ENCODE data around the gene KIN. TPM values are rescaled to one million over a fixed set of nuclear protein-coding genes. Genes with fewer than 3 reads are reported as not detected.
A peak's percentile ranks its signal among the peaks of the same experiment; 100 is the strongest.

Gene KIN
- polyA plus RNA-seq, 3 donors = 3.0 to 4.6 (median 3.1) TPM

DNA sequence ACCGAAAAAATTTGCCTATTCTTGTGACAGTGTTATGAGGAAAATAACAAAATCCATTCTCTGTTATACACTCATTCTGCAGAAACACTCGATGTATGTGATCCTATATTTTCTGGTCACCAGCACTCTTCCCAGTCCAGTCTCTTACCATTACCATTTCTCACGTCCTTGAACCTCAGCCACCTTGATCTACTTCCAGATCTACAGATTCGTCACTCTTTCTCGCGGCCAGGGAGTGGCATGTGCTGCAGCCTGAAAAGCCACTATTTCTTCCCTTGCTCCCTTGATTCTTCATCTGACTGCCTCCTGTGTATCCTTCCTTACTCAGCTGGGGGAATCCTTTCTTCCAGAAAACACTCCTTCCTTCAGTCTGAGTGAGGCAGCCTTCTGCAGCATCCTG, 16.4 kb upstream of the KIN start:
- Histone ChIP-seq H3K79me2 (ENCODE audit: insufficient read depth, low read length) (no peaks in the 10 kb centered on the region), H3K27ac (ENCODE audit: low read depth in 1 of 2, low read length in 2 of 2) (no peak overlapping the region), H3K9me3 (replicated peaks in 1 of 2; ENCODE audit: control insufficient read depth in 1 of 2, insufficient read depth in 1 of 2, low read length in 2 of 2) (no peaks in the 10 kb centered on the region), H3K4me2 (replicated peaks; ENCODE audit: extremely low read depth, low read length, poor library complexity, severe bottlenecking) (no peak overlapping the region), H3K36me3 (replicated peaks in 1 of 2; ENCODE audit: control insufficient read depth in 1 of 2, insufficient read depth in 2 of 2, low read length in 2 of 2) (peaks cover 84 to 95% of the 10 kb centered on the region in 2 donors), H4K20me1 (ENCODE audit: insufficient read depth, low read length) (peaks cover 10% of the 10 kb centered on the region), H3K9ac (ENCODE audit: insufficient read depth, low read length, poor library complexity, severe bottlenecking) (no peak overlapping the region), H3K4me3 (replicated peaks in 1 of 3; ENCODE audit: low read depth in 2 of 3, low read length in 3 of 3) (no peak overlapping the region), H2AFZ (ENCODE audit: insufficient read depth, low read depth, low read length, poor library complexity, severe bottlenecking) (no peak overlapping the region), H3K27me3 (ENCODE audit: control insufficient read depth in 2 of 2, insufficient read depth in 2 of 2, low read length in 2 of 2) (no peaks in the 10 kb centered on the region), H3K4me1 (ENCODE audit: control insufficient read depth in 1 of 2, insufficient read depth in 2 of 2, low read length in 2 of 2) (no peaks in the 10 kb centered on the region)
- H3K4me1 Mint-ChIP-seq = no peaks in the 10 kb centered on the region
- H3K27ac Mint-ChIP-seq = peak overlapping the region in 1 of 7 donors; percentile 22
- TF ChIP-seq, protein P1, sequence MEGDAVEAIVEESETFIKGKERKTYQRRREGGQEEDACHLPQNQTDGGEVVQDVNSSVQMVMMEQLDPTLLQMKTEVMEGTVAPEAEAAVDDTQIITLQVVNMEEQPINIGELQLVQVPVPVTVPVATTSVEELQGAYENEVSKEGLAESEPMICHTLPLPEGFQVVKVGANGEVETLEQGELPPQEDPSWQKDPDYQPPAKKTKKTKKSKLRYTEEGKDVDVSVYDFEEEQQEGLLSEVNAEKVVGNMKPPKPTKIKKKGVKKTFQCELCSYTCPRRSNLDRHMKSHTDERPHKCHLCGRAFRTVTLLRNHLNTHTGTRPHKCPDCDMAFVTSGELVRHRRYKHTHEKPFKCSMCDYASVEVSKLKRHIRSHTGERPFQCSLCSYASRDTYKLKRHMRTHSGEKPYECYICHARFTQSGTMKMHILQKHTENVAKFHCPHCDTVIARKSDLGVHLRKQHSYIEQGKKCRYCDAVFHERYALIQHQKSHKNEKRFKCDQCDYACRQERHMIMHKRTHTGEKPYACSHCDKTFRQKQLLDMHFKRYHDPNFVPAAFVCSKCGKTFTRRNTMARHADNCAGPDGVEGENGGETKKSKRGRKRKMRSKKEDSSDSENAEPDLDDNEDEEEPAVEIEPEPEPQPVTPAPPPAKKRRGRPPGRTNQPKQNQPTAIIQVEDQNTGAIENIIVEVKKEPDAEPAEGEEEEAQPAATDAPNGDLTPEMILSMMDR (IDR thresholded peaks at IDR 0.05) = no peak
- H3K9me3 Mint-ChIP-seq = no peaks in the 10 kb centered on the region
- no peak for DNase-seq
- WGBS (ENCODE audit: insufficient coverage) = 100% methylated on average over 5 of the region's 6 CpGs
- H3K27me3 Mint-ChIP-seq (ENCODE audit: low read depth in 3 of 3) = no peaks in the 10 kb centered on the region
- H3K4me3 Mint-ChIP-seq = no peak overlapping the region
- H3K36me3 Mint-ChIP-seq = peaks cover 69 to 88% of the 10 kb centered on the region in 2 donors
- intact Hi-C loops (cut with micrococcal nuclease) = no loop called here

DNA sequence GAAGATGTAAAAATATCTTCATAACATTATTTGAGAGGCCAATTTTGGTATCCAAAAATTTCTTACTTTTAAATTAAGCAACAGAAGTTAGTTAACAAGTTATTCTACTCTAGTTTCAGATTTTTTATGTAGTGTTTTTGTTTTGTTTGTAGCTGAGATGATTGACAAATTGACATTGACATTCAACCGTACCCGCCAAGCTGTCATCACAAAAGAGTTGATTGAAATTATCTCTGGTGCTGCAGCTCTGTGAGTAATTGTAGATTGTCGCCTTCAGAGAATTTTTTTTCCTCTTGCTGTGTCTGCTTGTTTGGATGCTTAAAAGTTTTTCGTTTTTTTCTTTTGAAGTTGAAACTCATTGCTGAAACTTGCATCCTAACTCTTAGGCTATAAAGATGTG, 14.8 kb upstream of the KIN start:
- Histone ChIP-seq H3K9ac (ENCODE audit: insufficient read depth, low read length, poor library complexity, severe bottlenecking) (no peak overlapping the region), H3K4me3 (replicated peaks in 1 of 3; ENCODE audit: low read depth in 2 of 3, low read length in 3 of 3) (no peak overlapping the region), H2AFZ (ENCODE audit: insufficient read depth, low read depth, low read length, poor library complexity, severe bottlenecking) (no peak overlapping the region), H3K9me3 (replicated peaks in 1 of 2; ENCODE audit: control insufficient read depth in 1 of 2, insufficient read depth in 1 of 2, low read length in 2 of 2) (no peaks in the 10 kb centered on the region), H3K4me2 (replicated peaks; ENCODE audit: extremely low read depth, low read length, poor library complexity, severe bottlenecking) (no peak overlapping the region), H3K27ac (ENCODE audit: low read depth in 1 of 2, low read length in 2 of 2) (no peak overlapping the region), H3K79me2 (ENCODE audit: insufficient read depth, low read length) (no peaks in the 10 kb centered on the region), H4K20me1 (ENCODE audit: insufficient read depth, low read length) (peaks cover 16% of the 10 kb centered on the region), H3K27me3 (ENCODE audit: control insufficient read depth in 2 of 2, insufficient read depth in 2 of 2, low read length in 2 of 2) (no peaks in the 10 kb centered on the region), H3K36me3 (replicated peaks in 1 of 2; ENCODE audit: control insufficient read depth in 1 of 2, insufficient read depth in 2 of 2, low read length in 2 of 2) (peaks cover 88 to 98% of the 10 kb centered on the region in 2 donors), H3K4me1 (ENCODE audit: control insufficient read depth in 1 of 2, insufficient read depth in 2 of 2, low read length in 2 of 2) (no peaks in the 10 kb centered on the region)
- intact Hi-C loops (cut with micrococcal nuclease) = no loop called here
- TF ChIP-seq, protein P1 (IDR thresholded peaks at IDR 0.05) = no peak
- no peaks in the 10 kb centered on the region for H3K9me3 Mint-ChIP-seq
- H3K27ac Mint-ChIP-seq = no peak overlapping the region
- H3K27me3 Mint-ChIP-seq (ENCODE audit: low read depth in 3 of 3) = no peaks in the 10 kb centered on the region
- WGBS (ENCODE audit: insufficient coverage) = 98% methylated on average over 4 of the region's 4 CpGs
- no peaks in the 10 kb centered on the region for H3K4me1 Mint-ChIP-seq
- H3K4me3 Mint-ChIP-seq = no peak overlapping the region
- peaks cover 77 to 97% of the 10 kb centered on the region in 2 donors for H3K36me3 Mint-ChIP-seq
- no peak for DNase-seq

Data from CD14-positive monocyte (primary cell).